Measurements from ENCODE around the gene PRR11.
A peak's percentile ranks its signal among the peaks of the same experiment; 100 is the strongest.

PRR11 gene

DNA sequence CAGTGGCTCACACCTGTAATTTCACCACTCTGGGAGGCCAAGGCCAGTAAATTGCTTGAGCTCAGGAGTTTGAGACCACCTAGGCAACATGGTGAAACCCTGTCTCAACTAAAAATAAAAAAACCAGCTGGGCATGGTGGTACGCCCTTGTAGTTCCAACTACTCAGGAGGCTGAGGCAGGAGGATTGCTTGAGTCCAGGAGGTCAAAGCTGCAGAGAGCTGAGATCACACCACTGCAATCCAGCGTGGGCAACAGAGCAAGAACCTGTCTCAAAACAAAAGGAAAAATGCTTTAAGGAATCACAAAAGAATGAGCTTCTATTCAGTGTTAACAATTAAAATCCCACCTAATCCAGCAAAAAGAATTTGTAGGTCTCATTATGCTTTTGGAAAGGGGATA lies 5.9 kb downstream of the PRR11 start:
- no peak overlapping the region for H3K4me3 ChIP-seq (ENCODE audit: low read depth, low read length)
- in situ Hi-C loops (cut with HindIII; ENCODE audit: low sequenced_read_pairs) = no loop called here
- no peak for DNase-seq (ENCODE audit: low read depth, low spot score)
- TF ChIP-seq, protein P1, sequence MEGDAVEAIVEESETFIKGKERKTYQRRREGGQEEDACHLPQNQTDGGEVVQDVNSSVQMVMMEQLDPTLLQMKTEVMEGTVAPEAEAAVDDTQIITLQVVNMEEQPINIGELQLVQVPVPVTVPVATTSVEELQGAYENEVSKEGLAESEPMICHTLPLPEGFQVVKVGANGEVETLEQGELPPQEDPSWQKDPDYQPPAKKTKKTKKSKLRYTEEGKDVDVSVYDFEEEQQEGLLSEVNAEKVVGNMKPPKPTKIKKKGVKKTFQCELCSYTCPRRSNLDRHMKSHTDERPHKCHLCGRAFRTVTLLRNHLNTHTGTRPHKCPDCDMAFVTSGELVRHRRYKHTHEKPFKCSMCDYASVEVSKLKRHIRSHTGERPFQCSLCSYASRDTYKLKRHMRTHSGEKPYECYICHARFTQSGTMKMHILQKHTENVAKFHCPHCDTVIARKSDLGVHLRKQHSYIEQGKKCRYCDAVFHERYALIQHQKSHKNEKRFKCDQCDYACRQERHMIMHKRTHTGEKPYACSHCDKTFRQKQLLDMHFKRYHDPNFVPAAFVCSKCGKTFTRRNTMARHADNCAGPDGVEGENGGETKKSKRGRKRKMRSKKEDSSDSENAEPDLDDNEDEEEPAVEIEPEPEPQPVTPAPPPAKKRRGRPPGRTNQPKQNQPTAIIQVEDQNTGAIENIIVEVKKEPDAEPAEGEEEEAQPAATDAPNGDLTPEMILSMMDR (IDR thresholded peaks at IDR 0.05; ENCODE audit: low read depth, low read length) = no peak

DNA sequence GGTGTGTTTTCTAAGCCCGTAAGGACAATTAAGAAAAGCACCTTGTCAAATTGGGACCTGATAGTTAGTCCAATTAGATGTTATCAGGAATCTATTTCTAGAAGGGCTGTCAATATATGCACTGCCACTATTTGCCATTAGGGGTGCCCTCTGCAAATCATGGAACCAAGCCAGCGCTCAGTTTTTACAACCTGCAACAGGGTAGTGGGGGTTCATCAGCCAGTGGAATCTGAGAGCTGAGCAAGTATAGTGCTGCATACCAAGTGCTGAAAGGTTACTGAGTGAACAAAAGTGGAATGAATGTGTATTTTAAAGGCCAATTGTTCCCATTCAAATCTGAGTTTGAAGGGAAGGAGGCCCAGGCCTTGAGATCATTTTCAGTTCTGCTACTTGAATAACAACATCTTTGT lies 10.4 kb downstream of the PRR11 start:
- in situ Hi-C loops (cut with HindIII; ENCODE audit: low sequenced_read_pairs) = no loop called here
- DNase-seq (ENCODE audit: low read depth, low spot score) = peak; percentile 71
- no peak overlapping the region for H3K4me3 ChIP-seq (ENCODE audit: low read depth, low read length)
- TF ChIP-seq, protein P1 (IDR thresholded peaks at IDR 0.05; ENCODE audit: low read depth, low read length) = peak; percentile 71

DNA sequence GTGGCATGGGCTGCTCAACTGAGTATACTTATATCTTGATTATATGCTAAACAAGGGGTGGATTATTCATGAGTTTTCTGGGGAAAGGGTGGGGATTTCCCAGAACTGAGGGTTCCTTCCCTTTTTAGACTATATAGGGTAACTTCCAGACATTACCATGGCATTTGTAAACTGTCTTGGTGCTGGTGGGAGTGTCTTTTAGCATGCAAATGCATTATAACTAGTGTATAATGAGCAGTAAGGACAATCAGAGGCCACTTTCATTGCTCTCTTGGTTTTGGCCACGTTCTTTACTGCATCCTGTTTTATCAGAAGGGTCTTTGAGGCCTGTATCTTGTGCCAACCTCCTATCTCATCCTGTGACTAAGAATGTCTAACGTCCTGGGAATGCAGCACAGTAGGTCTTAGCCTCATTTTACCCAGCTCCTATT lies 12.0 kb downstream of the PRR11 start:
- H3K4me3 ChIP-seq (ENCODE audit: low read depth, low read length) = no peak overlapping the region
- in situ Hi-C loops (cut with HindIII; ENCODE audit: low sequenced_read_pairs) = no loop called here
- TF ChIP-seq, protein P1 (IDR thresholded peaks at IDR 0.05; ENCODE audit: low read depth, low read length) = no peak
- DNase-seq (ENCODE audit: low read depth, low spot score) = peak; percentile 27

DNA sequence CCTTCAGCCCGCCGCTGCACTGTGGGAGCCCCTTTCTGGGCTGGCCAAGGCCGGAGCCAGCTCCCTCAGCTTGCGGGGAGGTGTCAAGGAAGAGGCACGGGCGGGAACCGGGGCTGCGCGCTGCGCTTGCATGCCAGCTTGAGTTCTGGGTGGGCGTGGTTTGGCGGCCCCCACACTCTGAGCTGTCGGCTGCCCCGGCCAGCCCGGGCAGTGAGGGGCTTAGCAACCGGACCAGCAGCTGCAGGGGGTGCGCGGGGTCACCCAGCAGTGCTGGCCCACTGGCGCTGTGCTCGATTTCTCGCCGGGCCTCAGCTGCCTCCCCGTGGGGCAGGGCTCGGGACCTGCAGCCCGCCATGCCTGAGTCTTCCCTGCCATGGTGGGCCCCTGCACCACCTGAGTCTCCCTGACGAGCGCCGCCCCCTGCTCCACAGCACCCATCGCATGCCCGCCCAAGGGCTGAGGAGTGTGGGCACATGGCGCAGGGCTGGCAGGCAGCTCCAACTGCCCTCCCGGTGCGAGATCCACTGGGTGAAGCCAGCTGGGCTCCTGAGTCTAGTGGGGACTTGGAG lies 17.0 kb downstream of the PRR11 start:
- in situ Hi-C loops (cut with HindIII; ENCODE audit: low sequenced_read_pairs) = no loop called here
- H3K4me3 ChIP-seq (ENCODE audit: low read depth, low read length) = no peak overlapping the region
- DNase-seq (ENCODE audit: low read depth, low spot score) = no peak
- TF ChIP-seq, protein P1 (IDR thresholded peaks at IDR 0.05; ENCODE audit: low read depth, low read length) = no peak

DNA sequence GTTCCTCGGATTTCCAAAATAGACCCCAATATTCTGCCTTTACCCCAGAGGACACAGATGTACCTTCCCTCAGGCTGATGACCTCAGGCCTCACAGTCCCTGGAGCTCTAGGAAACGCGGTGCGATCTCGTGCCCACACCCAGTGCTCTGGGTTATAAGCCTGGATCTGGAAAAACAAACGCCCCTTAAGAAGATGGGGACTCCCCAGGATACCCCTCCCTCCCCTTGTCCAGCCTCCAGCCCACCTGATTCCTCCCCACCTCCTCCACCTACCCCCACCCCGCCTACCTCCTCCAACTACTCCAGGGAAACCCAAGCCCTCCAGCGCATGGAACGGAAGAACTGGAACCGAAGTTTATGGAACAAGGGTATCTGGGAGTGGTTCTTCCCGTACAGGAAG lies 19.1 kb downstream of the PRR11 start:
- no peak for DNase-seq (ENCODE audit: low read depth, low spot score)
- in situ Hi-C loops (cut with HindIII; ENCODE audit: low sequenced_read_pairs) = no loop called here
- H3K4me3 ChIP-seq (ENCODE audit: low read depth, low read length) = no peak overlapping the region
- TF ChIP-seq, protein P1 (IDR thresholded peaks at IDR 0.05; ENCODE audit: low read depth, low read length) = no peak

DNA sequence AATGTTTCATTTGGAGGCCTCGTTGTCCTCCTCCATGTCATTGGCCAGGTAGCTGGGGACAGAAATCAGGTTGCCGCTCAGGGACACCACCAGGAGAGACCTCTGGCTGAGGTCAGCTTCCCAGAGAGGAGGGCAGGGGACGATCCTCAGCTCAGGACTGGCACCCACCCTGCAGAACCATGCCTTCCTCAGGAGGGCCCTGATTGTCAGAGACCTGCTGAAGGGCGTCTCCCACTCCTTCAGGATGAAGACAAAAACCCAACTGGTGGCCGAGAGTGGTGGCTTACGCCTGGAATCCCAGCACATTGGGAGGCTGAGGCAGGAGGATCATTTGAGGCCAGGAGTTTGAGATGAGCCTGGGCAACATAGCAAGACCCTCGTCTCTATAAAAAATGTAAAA lies 19.5 kb downstream of the PRR11 start:
- no peak overlapping the region for H3K4me3 ChIP-seq (ENCODE audit: low read depth, low read length)
- DNase-seq (ENCODE audit: low read depth, low spot score) = no peak
- in situ Hi-C loops (cut with HindIII; ENCODE audit: low sequenced_read_pairs) = no loop called here
- TF ChIP-seq, protein P1 (IDR thresholded peaks at IDR 0.05; ENCODE audit: low read depth, low read length) = no peak

Data from astrocyte of the spinal cord (primary cell).